Activated T-cell treated with anti-CD3 and anti-CD28 coated beads, Interleukin-2, amount 50 U/mL, for 48 hours (primary cell): ENCODE data around the gene EFR3B.
"Not testable (repeated sequence)": the region's sequence is repeated elsewhere in the genome, so short reads cannot be mapped to it uniquely, and the experiment has no call there.

Experiments
- DNase-seq, 2 experiments: peaks; one replicate each; pipeline ENCODE4 v3.0.0-alpha.2; 2020

The EFR3B gene

GRCh38 chr2:25041928-25042320, at the start of gene EFR3B:
Gene EFR3B (plus strand): TSS chr2:25042076. CDS start chr2:25042313, 237 bp downstream.
- DNase-seq: peak; percentile 86 to 90

- no peak for DNase-seq
Measured at GRCh38 chr2:24993406-24994145, 48.3 kb upstream of the EFR3B start.

GRCh38 chr2:24994146-24994724, 47.6 kb upstream of the EFR3B start:
- no peak for DNase-seq

- not testable (repeated sequence) for DNase-seq
Measured at GRCh38 chr2:24999097-24999496, 42.8 kb upstream of the EFR3B start.

GRCh38 chr2:25000036-25000435, 41.8 kb upstream of the EFR3B start:
- no peak for DNase-seq

GRCh38 chr2:25000503-25001324, 41.2 kb upstream of the EFR3B start:
- DNase-seq: no peak

GRCh38 chr2:25001325-25001637, 40.6 kb upstream of the EFR3B start:
- DNase-seq: no peak

GRCh38 chr2:25002066-25002465, 39.8 kb upstream of the EFR3B start:
- no peak for DNase-seq

- no peak for DNase-seq
Measured at GRCh38 chr2:25009954-25010353, 31.9 kb upstream of the EFR3B start.

GRCh38 chr2:25011342-25011741, 30.5 kb upstream of the EFR3B start:
- DNase-seq: not testable (repeated sequence)

GRCh38 chr2:25014631-25015030, 27.2 kb upstream of the EFR3B start:
- DNase-seq: no peak

GRCh38 chr2:25018681-25019080, 23.2 kb upstream of the EFR3B start:
- no peak for DNase-seq

GRCh38 chr2:25021791-25022362, 20.0 kb upstream of the EFR3B start:
- no peak for DNase-seq

- DNase-seq: no peak
Measured at GRCh38 chr2:25023333-25023732, 18.5 kb upstream of the EFR3B start.

- no peak for DNase-seq
Measured at GRCh38 chr2:25025229-25026007, 16.5 kb upstream of the EFR3B start.

- DNase-seq: no peak
Measured at GRCh38 chr2:25026008-25026530, 15.8 kb upstream of the EFR3B start.

- DNase-seq: no peak
Measured at GRCh38 chr2:25029183-25029554, 12.7 kb upstream of the EFR3B start.

- no peak for DNase-seq
Measured at GRCh38 chr2:25030702-25031101, 11.2 kb upstream of the EFR3B start.

- no peak for DNase-seq
Measured at GRCh38 chr2:25032094-25032493, 9.8 kb upstream of the EFR3B start.

GRCh38 chr2:25032901-25033300, 9.0 kb upstream of the EFR3B start:
- no peak for DNase-seq

GRCh38 chr2:25034081-25034480, 7.8 kb upstream of the EFR3B start:
- DNase-seq: no peak

GRCh38 chr2:25035537-25036220, 6.2 kb upstream of the EFR3B start:
- no peak for DNase-seq
